Sigmoid colon (tissue), 7 donors: ENCODE data around the gene GSTA1. TPM values are rescaled to one million over a fixed set of nuclear protein-coding genes. Genes with fewer than 3 reads are reported as not detected.
"Not testable (repeated sequence)": the region's sequence is repeated elsewhere in the genome, so short reads cannot be mapped to it uniquely, and the experiment has no call there.

Source experiments
- DNase-seq: peaks from one replicate; pipeline ENCODE4 v3.0.0-alpha.2; 2019
- H3K27ac ChIP-seq, 4 donors: fragments of 200-600 bp; sonication (generic); one replicate each; pipeline ENCODE4 v1.5.1; 2016 to 2019; ENCODE audit warnings: mild to moderate bottlenecking in 1 of 4
- H3K27me3 ChIP-seq, 3 donors: fragments of 200-600 bp; sonication (generic); one replicate each; pipeline ENCODE4 v1.5.1; 2019; ENCODE audit warnings: mild to moderate bottlenecking in 1 of 3
- H3K36me3 ChIP-seq, 4 donors: fragments of 200-600 bp; sonication (generic); one replicate each; pipeline ENCODE4 v1.5.1; 2016 to 2019
- H3K4me1 ChIP-seq, 4 donors: fragments of 200-600 bp; sonication (generic); one replicate each; pipeline ENCODE4 v1.5.1; 2017 to 2019
- H3K4me3 ChIP-seq, 4 donors: fragments of 200-600 bp; sonication (generic); one replicate each; pipeline ENCODE4 v1.5.1; 2017 to 2019; ENCODE audit warnings: mild to moderate bottlenecking in 2 of 4, moderate library complexity in 1 of 4
- H3K9me3 ChIP-seq, 4 donors: fragments of 200-600 bp in 3 of 4; sonication (generic) in 3 of 4; one replicate each; pipeline versions ENCODE4 v1.5.1 to v1.6.1; 2013 to 2019
- EP300 ChIP-seq, 4 donors: sonication (generic); formaldehyde crosslinking; IDR thresholded peaks; one replicate each; pipeline ENCODE4 v1.6.1; 2017; ENCODE audit warnings: antibody characterized with exemption in 4 of 4
- POLR2A ChIP-seq, 2 donors: fragments of 450-650 bp; IDR thresholded peaks; one replicate each; pipeline ENCODE4 v1.6.1; 2016; ENCODE audit warnings: antibody characterized with exemption in 2 of 2, mild to moderate bottlenecking in 2 of 2, moderate library complexity in 2 of 2
- POLR2AphosphoS5 ChIP-seq, 4 donors: sonication (generic); formaldehyde crosslinking; IDR thresholded peaks; one replicate each; pipeline ENCODE4 v1.6.1; 2017; ENCODE audit warnings: antibody characterized with exemption in 4 of 4
- WGBS, 2 donors: extraction: QIAGEN DNeasy Blood & Tissue Kit; methylation state at CpG; one replicate each; pipeline ENCODE4 v1.1.7; 2013; 5-methylcytosine and 5-hydroxymethylcytosine counted together
- intact Hi-C: fragments of 100-400 bp; cut with DNase I; formaldehyde crosslinking; loops from one replicate; pipeline ENCODE4 v1.15.1; 2023
- polyA plus RNA-seq, 3 donors: library from polyadenylated mRNA; stranded (reverse); fragments of 200-250 nt; gene quantifications; one replicate each; pipeline ENCODE4 v1.2.3, GENCODE V29; 2013
- total RNA-seq, 4 donors: library from RNA; depleted of rRNA; stranded (reverse); fragments of >200 nt; gene quantifications; one replicate each; pipeline ENCODE4 v1.1.0, GENCODE V29; 2016
- TF ChIP-seq, protein P1 (sequence below), 4 experiments: fragments of 450-650 bp in 3 of 4; fragments of 200-600 bp in 1 of 4; IDR thresholded peaks; one replicate each; pipeline ENCODE4 v1.5.1; 2016 to 2019; ENCODE audit warnings: antibody characterized with exemption in 4 of 4, mild to moderate bottlenecking in 3 of 4, moderate library complexity in 2 of 4
- donor health status: healthy with polysubstance abuse.
- donor health status: Bipolar disorder and iron deficiency.
- donor health status: healthy.

The GSTA1 gene
- total and polyA plus RNA-seq, 7 donors: 0.10 to 19.4 (median 15.6) TPM; not detected in 4

DNA sequence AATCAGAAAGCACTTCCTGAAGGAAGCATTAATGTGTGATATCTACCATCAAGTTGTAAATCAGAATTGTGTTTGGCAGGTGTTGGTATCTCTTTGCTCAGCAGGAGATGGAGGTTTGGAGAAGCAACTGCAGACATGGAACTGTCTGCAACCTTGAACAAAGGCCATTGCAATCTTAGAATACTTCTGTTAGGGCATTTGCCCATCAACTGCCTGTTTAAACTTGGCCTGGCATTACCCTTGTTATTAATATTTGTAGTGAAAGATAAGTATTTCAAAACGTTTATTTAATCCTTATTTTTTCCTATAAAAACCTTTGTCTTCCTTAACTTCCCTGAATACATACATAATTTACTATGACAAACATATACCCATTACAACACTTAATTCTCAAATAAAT, 22.9 kb upstream of the GSTA1 start:
- H3K4me3 ChIP-seq: no peak overlapping the region
- H3K36me3 ChIP-seq: no peaks in the 10 kb centered on the region
- no peaks in the 10 kb centered on the region for H3K27me3 ChIP-seq
- DNase-seq: no peak
- H3K9me3 ChIP-seq: no peaks in the 10 kb centered on the region
- WGBS, 2 donors: 36 to 37% methylated on average over 1 of the region's 1 CpG
- no peak overlapping the region for H3K27ac ChIP-seq
- H3K4me1 ChIP-seq: no peaks in the 10 kb centered on the region
- intact Hi-C loops: loop anchor here (2.0 kb wide), 1 partner anchor 40 kb away; no protein-coding TSS in a partner anchor
- TF ChIP-seq EP300 (IDR thresholded peaks at IDR 0.05) (no peak), POLR2A (IDR thresholded peaks at IDR 0.05) (no peak), POLR2AphosphoS5 (IDR thresholded peaks at IDR 0.05) (no peak)
- TF ChIP-seq, protein P1, sequence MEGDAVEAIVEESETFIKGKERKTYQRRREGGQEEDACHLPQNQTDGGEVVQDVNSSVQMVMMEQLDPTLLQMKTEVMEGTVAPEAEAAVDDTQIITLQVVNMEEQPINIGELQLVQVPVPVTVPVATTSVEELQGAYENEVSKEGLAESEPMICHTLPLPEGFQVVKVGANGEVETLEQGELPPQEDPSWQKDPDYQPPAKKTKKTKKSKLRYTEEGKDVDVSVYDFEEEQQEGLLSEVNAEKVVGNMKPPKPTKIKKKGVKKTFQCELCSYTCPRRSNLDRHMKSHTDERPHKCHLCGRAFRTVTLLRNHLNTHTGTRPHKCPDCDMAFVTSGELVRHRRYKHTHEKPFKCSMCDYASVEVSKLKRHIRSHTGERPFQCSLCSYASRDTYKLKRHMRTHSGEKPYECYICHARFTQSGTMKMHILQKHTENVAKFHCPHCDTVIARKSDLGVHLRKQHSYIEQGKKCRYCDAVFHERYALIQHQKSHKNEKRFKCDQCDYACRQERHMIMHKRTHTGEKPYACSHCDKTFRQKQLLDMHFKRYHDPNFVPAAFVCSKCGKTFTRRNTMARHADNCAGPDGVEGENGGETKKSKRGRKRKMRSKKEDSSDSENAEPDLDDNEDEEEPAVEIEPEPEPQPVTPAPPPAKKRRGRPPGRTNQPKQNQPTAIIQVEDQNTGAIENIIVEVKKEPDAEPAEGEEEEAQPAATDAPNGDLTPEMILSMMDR (IDR thresholded peaks at IDR 0.05): no peak

GRCh38 chr6:52825900-52826459, 22.4 kb upstream of the GSTA1 start:
- intact Hi-C loops: loop anchor here (2.0 kb wide), 1 partner anchor 39 kb away; no protein-coding TSS in a partner anchor
- 78 to 81% methylated on average over 4 of the region's 4 CpGs for WGBS, 2 donors

GRCh38 chr6:52825270-52825793, 21.7 kb upstream of the GSTA1 start:
- H3K4me3 ChIP-seq, H3K27me3 ChIP-seq, H3K27ac ChIP-seq, DNase-seq, H3K4me1 ChIP-seq, H3K9me3 ChIP-seq, H3K36me3 ChIP-seq, intact Hi-C loops: not testable (repeated sequence)
- WGBS, 2 donors: 95 to 97% methylated on average over 25 of the region's 25 CpGs

More at GRCh38 chr6:52825900-52826459, 22.4 kb upstream of the GSTA1 start:
- not testable (repeated sequence) for H3K9me3 ChIP-seq, H3K27ac ChIP-seq, H3K27me3 ChIP-seq, H3K4me1 ChIP-seq, H3K4me3 ChIP-seq, H3K36me3 ChIP-seq, DNase-seq

- H3K36me3 ChIP-seq: no peaks in the 10 kb centered on the region
- H3K4me1 ChIP-seq: no peaks in the 10 kb centered on the region
- H3K27me3 ChIP-seq: no peaks in the 10 kb centered on the region
- no peak for DNase-seq
- 82 to 85% methylated on average over 1 of the region's 1 CpG for WGBS, 2 donors
- intact Hi-C loops: no loop called here
- TF ChIP-seq, protein P1 (IDR thresholded peaks at IDR 0.05): no peak
- TF ChIP-seq EP300 (IDR thresholded peaks at IDR 0.05): no peak
- no peak overlapping the region for H3K4me3 ChIP-seq
- H3K9me3 ChIP-seq: no peaks in the 10 kb centered on the region
- no peak overlapping the region for H3K27ac ChIP-seq
Measured at GRCh38 chr6:52821842-52822241, 18.2 kb upstream of the GSTA1 start.

DNA sequence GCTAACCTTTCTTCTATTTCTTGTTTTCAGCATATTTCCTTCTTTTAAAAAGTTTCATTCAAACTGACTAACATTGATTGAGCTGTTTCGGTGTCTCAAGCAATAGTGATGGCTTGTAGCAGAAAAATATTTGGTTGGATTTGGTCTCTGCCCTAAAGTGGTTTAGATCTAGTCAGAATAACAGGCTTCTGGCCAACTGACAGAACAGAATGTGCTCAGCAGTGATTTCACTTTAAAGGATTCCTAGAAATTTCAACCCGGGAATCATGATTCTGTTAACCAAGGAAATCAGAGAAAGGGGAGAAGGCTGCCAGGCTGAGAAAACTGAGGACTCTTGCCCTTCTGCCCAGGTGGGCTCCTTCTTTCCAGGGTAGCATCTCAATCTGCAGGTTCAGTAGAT, 16.6 kb upstream of the GSTA1 start:
- Histone ChIP-seq H3K27ac (no peak overlapping the region), H3K27me3 (no peaks in the 10 kb centered on the region), H3K4me3 (no peak overlapping the region), H3K4me1 (no peaks in the 10 kb centered on the region), H3K36me3 (no peaks in the 10 kb centered on the region), H3K9me3 (no peaks in the 10 kb centered on the region)
- intact Hi-C loops: no loop called here
- DNase-seq: no peak
- TF ChIP-seq EP300 (IDR thresholded peaks at IDR 0.05): no peak
- TF ChIP-seq POLR2A (IDR thresholded peaks at IDR 0.05): no peak
- TF ChIP-seq, protein P1 (IDR thresholded peaks at IDR 0.05): no peak
- WGBS, 2 donors: 86 to 88% methylated on average over 2 of the region's 2 CpGs
